Heart left ventricle (tissue), 16 donors: ENCODE measurements around the gene TNIK. TPM values are rescaled to one million over a fixed set of nuclear protein-coding genes. Genes with fewer than 3 reads are reported as not detected.
A peak's percentile ranks its signal among the peaks of the same experiment; 100 is the strongest.

Experiments
- ATAC-seq, 4 donors: fragments of 200-7000 bp; cut with Tn5 transposase; one replicate each; pipeline ENCODE4 v1.9.1; 2020 to 2022; ENCODE audit warnings: moderate library complexity in 4 of 4, mild to moderate bottlenecking in 3 of 4, moderate number of reproducible peaks in 1 of 4
- DNase-seq, 5 donors: peaks; one replicate each; pipeline ENCODE4 v3.0.0-alpha.2; 2020
- H3K27ac ChIP-seq, 12 donors: fragments of 200-600 bp; sonication (generic) in 4 of 12; one replicate each; pipeline versions ENCODE4 v1.5.0 to v1.8.0; 2016 to 2022; ENCODE audit warnings: mild to moderate bottlenecking in 2 of 12
- H3K27me3 ChIP-seq, 9 donors: fragments of 200-600 bp; sonication (generic) in 2 of 9; one replicate each; pipeline versions ENCODE4 v1.5.1 to v1.8.0; 2016 to 2022; ENCODE audit warnings: mild to moderate bottlenecking in 3 of 9
- H3K36me3 ChIP-seq, 9 donors: fragments of 200-600 bp; sonication (generic) in 2 of 9; one replicate each; pipeline versions ENCODE4 v1.5.0 to v1.8.0; 2018 to 2022; ENCODE audit warnings: mild to moderate bottlenecking in 2 of 9
- H3K4me1 ChIP-seq, 12 donors: fragments of 200-600 bp; sonication (generic) in 4 of 12; one replicate each; pipeline versions ENCODE4 v1.5.0 to v1.8.0; 2016 to 2022; ENCODE audit warnings: mild to moderate bottlenecking in 3 of 12
- H3K4me3 ChIP-seq, 12 donors: fragments of 200-600 bp; sonication (generic) in 4 of 12; one replicate each; pipeline versions ENCODE4 v1.5.0 to v1.8.0; 2017 to 2022; ENCODE audit warnings: mild to moderate bottlenecking in 9 of 12, moderate library complexity in 4 of 12
- H3K9me3 ChIP-seq, 12 donors: fragments of 200-600 bp; sonication (generic) in 4 of 12; one replicate each; pipeline versions ENCODE4 v1.5.0 to v1.8.0; 2016 to 2022; ENCODE audit warnings: mild to moderate bottlenecking in 1 of 12
- POLR2A ChIP-seq, 2 donors: fragments of 450-650 bp; IDR thresholded peaks; one replicate each; pipeline ENCODE4 v1.6.1; 2017; ENCODE audit warnings: antibody characterized with exemption in 2 of 2, mild to moderate bottlenecking in 2 of 2, moderate library complexity in 2 of 2
- WGBS, 4 donors: extraction: QIAGEN DNeasy Blood & Tissue Kit in 2 of 4; methylation state at CpG; one replicate each; pipeline versions ENCODE4 v1.1.5 to v1.1.7; 2013 to 2018; 5-methylcytosine and 5-hydroxymethylcytosine counted together
- intact Hi-C, 10 donors: fragments of 100-400 bp; cut with DNase I; formaldehyde crosslinking; loops; one replicate each; pipeline versions ENCODE4 v1.11.1 to v1.14.2; 2022
- long read RNA-seq, 3 donors: library from polyadenylated mRNA; unstranded; transcript quantifications; one replicate each; pipeline ENCODE4 v2.0.0, GENCODE V29; 2020 to 2021
- polyA plus RNA-seq, 2 donors: library from polyadenylated mRNA; stranded (reverse); fragments of 200-250 nt; gene quantifications; one replicate each; pipeline ENCODE4 v1.2.3, GENCODE V29; 2013
- total RNA-seq, 9 donors: library from RNA; depleted of rRNA in 2 of 9; stranded (reverse); fragments of >200 nt in 2 of 9; fragmentation: NEBNext Ultra II Directional in 3 of 9; extraction: Animal tissue kit (Norgen Biotek cat#: 25700) in 3 of 9; gene quantifications; one replicate each; pipeline versions ENCODE4 v1.1.0 to v1.2.4, GENCODE V29; 2016 to 2023
- TF ChIP-seq, protein P1 (sequence below), 12 donors: fragments of 200-600 bp; sonication (generic) in 4 of 12; IDR thresholded peaks; one replicate each; pipeline versions ENCODE4 v1.5.0 to v1.8.0; 2018 to 2022; ENCODE audit warnings: antibody characterized with exemption in 12 of 12, mild to moderate bottlenecking in 5 of 12
- donor health status: ischemic (EF 13 %, LVEDD 7.1; RV severe dilation, severe dysfunction).
- donor health status: healthy with polysubstance abuse.
- donor health status: DM: no; HTN: yes; CAD: no.
- donor health status: DM: no; HTN: no; CAD: no.
- donor health status: ischemic (EF 25% LVEDD 6.9; RV normal size, moderate dysfunction).
- donor health status: ischemic (EF 25% LVEDD 5.7; RV mildly dilated, moderate dysfunction).
- donor health status: healthy.
- donor health status: DM: yes; HTN: yes; CAD: no.
- donor health status: ischemic (EF 35%, LVEDD 5.7; RV mildly dilated, moderate dysfunction).
- donor health status: nonischemic (EF 11% LVEDD 7.7; RV severe dilation, severe dysfunction).
- donor health status: DM: yes; HTN: yes; CAD: no.
- donor health status: PGD.
- donor health status: ischemic (EF 29% LVEDD 5.4; RV normal size, mild dysfunction).
- donor health status: nonischemic (EF 23%, LVEDD 6.1; RV moderate dilation, normal function).

Gene TNIK
- total RNA-seq (10 to 100 TPM; 12.3 to 51.6 (median 32.4) TPM), polyA plus RNA-seq (10 to 100 TPM; 12.5 to 19.2 TPM)
- long read RNA-seq, donor 1, full-length matches to known transcripts: 3 of 20 reads
- long read RNA-seq, donor 1, partial matches to known transcripts: 14 of 20 reads
- long read RNA-seq, donor 1, other reads (novel, unspliced or antisense): 3 of 20 reads
- long read RNA-seq, donor 2, partial matches to known transcripts: 6 of 9 reads
- long read RNA-seq, donor 2, other reads (novel, unspliced or antisense): 3 of 9 reads
- long read RNA-seq, donor 3, transcript TNIK-208 (3 exons, 750 nt): major isoform, 5 of 15 reads
- long read RNA-seq, donor 3, partial matches to known transcripts: 8 of 15 reads
- long read RNA-seq, donor 3, other reads (novel, unspliced or antisense): 2 of 15 reads

DNA sequence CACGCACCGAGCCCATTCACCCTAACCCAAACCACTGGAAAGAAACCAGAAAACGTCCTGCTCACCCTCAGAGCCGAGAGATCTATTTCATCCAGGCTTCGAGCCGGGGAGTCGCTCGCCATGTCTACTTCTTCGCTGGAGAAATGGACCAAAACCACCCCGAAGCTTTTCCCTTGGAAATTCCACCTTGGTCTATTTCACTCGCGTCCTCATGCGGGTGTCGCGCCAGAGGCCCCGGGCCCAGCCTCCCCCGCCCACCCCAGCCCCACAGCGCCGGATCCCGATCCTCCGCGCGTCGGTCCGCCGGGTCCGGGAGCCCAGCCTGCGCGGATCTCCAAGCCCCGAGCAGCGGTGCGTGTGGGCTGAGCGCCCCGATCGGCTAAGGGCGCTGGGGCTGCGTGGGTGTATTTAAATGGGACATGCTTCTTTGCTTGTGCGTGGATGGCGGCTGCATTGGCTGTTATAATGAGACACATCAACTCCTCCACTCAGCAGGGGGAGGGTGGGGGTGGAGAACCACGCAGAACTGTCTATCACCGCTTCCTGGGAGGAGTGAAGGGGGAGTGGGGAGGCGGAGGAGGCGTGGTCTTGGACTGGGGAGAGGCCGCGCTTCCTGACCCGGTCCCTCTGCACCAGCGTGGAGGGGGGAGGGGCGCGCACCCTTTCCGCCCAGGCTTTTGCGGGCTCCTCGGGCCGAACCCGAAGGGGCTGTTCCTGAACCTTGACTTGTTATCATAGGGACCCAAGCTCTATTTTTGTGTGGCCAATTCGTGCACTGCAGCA, at the start of gene TNIK:
Gene TNIK, minus strand, starts transcription at position 464 of the 783 bp plus-strand sequence. Its CDS starts 342 bp downstream, at position 122.
- Histone ChIP-seq H3K9me3 (no peaks in the 10 kb centered on the region), H3K4me1 (peaks cover 0 to 56% (median 14%) of the 10 kb centered on the region in 12 donors), H3K27ac (peak within 1 kb of the TSS; percentile 59 to 92 (median 84)), H3K36me3 (no peaks in the 10 kb centered on the region), H3K4me3 (peak within 1 kb of the TSS; percentile 62 to 83 (median 76)), H3K27me3 (peaks cover 0 to 11% (median 0%) of the 10 kb centered on the region in 9 donors)
- TF ChIP-seq, protein P1, sequence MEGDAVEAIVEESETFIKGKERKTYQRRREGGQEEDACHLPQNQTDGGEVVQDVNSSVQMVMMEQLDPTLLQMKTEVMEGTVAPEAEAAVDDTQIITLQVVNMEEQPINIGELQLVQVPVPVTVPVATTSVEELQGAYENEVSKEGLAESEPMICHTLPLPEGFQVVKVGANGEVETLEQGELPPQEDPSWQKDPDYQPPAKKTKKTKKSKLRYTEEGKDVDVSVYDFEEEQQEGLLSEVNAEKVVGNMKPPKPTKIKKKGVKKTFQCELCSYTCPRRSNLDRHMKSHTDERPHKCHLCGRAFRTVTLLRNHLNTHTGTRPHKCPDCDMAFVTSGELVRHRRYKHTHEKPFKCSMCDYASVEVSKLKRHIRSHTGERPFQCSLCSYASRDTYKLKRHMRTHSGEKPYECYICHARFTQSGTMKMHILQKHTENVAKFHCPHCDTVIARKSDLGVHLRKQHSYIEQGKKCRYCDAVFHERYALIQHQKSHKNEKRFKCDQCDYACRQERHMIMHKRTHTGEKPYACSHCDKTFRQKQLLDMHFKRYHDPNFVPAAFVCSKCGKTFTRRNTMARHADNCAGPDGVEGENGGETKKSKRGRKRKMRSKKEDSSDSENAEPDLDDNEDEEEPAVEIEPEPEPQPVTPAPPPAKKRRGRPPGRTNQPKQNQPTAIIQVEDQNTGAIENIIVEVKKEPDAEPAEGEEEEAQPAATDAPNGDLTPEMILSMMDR (IDR thresholded peaks at IDR 0.05): peak in 1 of 12 donors; percentile 19
- TF ChIP-seq POLR2A (IDR thresholded peaks at IDR 0.05): peak in 1 of 2 donors; percentile 60
- peak; percentile 93 to 96 (median 94) for DNase-seq
- intact Hi-C loops: loop anchor here (2.0 to 10.0 kb wide), 19 partner anchors 43 to 405 kb away; no protein-coding TSS in a partner anchor
- ATAC-seq: peak; percentile 94 to 98 (median 96)
- WGBS, 4 donors: 0 to 2% (median 0%) methylated on average over 31 to 55 of the region's 55 CpGs

DNA sequence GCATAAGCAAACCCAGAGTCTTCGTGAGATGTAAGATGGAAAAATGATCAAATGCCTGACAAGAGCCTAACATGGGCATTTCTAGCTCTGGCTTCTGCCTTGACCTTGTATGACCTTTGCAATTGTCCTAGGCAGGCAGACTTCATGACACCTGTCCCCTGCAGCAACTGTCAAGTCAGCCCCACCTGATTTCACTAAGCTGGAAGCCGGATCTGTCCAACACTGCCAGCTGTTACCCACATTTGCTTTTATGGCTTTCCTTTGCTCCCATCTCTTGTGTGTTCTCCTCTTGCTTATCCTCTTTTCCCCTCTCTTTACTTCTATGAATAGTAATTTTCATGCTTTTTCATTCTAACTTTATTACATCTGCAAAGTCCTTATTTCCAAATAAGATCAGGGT, 48.5 kb upstream of the TNIK start:
- H3K27ac ChIP-seq: no peak overlapping the region
- H3K27me3 ChIP-seq: no peaks in the 10 kb centered on the region
- H3K9me3 ChIP-seq: peaks cover 0 to 8% (median 0%) of the 10 kb centered on the region in 12 donors
- no peaks in the 10 kb centered on the region for H3K36me3 ChIP-seq
- TF ChIP-seq, protein P1 (IDR thresholded peaks at IDR 0.05): no peak
- TF ChIP-seq POLR2A (IDR thresholded peaks at IDR 0.05): no peak
- DNase-seq: no peak
- WGBS, 4 donors: 76 to 80% (median 79%) methylated on average over 2 of the region's 2 CpGs
- intact Hi-C loops: no loop called here
- no peak overlapping the region for H3K4me3 ChIP-seq
- ATAC-seq: no peak
- H3K4me1 ChIP-seq: no peaks in the 10 kb centered on the region

DNA sequence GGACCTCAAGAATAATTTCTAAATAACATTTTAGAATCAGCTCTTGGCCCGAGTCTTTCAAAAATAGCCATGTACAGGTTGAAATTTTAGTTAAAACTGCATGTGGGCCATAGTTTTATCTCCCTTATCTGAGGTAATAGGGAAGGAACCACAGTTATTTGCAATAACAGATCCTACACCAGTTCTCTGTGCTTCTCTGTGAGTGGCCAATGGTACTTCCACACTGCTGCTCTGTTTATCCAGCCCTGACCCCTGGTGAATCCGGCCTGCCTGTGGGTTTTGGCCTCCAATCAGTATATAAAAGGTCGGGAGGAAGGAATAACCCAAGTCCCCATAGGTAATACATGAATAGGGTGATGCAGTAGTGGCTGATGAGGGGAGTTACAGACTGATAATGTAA, 48.0 kb upstream of the TNIK start:
- no peak for TF ChIP-seq POLR2A (IDR thresholded peaks at IDR 0.05)
- TF ChIP-seq, protein P1 (IDR thresholded peaks at IDR 0.05): no peak
- Histone ChIP-seq H3K4me1 (no peaks in the 10 kb centered on the region), H3K27ac (no peak overlapping the region), H3K36me3 (no peaks in the 10 kb centered on the region), H3K4me3 (no peak overlapping the region), H3K27me3 (no peaks in the 10 kb centered on the region), H3K9me3 (peaks cover 0 to 8% (median 0%) of the 10 kb centered on the region in 12 donors)
- intact Hi-C loops: no loop called here
- DNase-seq (no peak), ATAC-seq (no peak)
- WGBS, 4 donors: 46 to 66% (median 57%) methylated on average over 3 of the region's 3 CpGs
